NCI-H226 (cell line): Measurements from ENCODE around the gene PRSS16.
"Not testable (repeated sequence)": the region's sequence is repeated elsewhere in the genome, so short reads cannot be mapped to it uniquely, and the experiment has no call there.

Experiments
- DNase-seq: peaks from one replicate; pipeline ENCODE4 v3.0.0-alpha.2; 2015

PRSS16 gene

DNA sequence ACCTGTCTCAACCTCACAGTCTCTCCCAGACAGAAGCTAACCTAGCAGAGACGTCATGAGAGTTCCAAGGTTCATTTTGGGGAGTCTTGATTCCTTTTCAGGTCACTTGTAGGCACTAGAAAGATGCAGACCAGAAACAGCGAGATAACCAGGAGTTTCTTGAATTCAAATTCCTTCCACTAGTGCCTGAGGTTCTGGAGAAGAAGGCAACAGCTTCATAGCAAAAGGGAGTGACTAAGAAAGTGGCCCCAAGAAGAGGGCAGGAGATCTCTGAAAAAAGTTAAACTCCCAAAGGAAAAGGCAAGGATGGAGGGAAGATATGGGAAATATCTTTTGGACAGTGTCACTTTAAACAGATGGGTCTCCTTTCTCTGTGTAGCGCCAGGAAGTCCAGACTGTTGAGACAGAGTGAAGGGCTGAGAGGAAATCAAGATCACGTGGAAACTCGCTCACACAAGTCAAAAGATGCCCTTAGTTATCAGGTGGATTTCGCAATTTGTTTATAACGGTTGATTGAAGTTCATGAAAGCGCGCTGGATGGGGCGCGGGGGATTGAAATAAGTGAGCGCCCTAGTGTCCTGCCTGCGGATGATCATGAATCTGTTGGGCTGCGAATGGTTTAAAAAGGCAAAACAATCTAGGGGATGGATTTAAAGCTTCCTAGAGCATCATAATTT lies 4.8 kb upstream of the PRSS16 start:
- DNase-seq = no peak

DNA sequence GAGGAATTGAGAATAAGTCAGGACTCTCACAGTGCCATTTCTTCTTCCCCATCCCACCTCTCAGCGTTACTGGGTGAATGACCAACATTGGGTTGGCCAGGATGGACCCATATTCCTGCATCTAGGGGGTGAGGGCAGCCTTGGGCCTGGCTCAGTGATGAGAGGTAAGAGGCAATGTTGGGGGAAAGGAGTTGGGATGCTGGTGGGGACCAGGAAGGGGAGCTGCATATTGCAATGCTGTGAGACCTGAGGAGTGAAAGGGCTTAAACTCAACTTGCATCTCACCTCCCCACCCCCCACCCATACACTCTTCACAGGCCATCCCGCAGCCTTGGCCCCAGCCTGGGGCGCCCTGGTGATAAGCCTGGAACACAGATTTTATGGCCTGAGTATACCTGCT lies 1.3 kb downstream of the PRSS16 start:
- no peak for DNase-seq

DNA sequence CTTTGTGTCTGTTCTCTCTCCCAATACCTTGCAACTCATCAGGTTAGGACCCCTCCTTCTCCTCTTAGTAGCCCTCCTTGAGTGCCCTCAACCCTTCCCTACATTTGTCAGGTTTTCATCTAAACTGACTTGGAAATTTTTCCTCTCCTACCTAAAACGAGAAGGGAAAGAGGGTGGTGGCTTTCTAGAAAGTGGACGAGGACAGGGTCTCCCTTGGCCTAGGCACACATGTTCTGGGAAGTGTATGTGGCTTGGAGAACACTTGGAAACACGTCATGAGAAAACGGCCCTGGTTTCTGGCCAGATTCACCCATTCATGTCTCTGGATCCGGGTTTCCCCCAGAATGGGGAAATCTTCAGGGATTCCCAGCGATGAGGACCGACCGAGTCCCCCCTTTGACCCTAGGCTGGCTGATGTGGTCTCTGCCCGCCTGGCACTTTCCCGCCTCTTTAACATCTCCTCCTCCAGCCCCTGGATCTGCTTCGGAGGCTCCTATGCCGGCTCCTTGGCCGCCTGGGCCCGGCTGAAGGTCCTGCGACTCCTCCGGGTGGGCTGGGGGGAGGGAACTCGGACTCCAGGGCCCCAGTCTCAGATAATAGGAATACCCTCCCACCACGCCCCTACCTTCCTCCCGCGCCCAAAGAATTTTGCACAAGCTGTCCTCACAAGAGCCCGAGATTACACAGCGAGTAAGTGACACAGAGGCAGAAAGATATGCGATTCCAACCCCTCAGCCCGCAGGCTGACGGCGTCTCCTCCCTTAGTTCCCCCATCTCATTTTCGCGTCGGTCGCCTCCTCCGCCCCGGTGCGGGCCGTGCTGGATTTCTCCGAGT lies 3.0 kb downstream of the PRSS16 start:
- no peak for DNase-seq

GRCh38 chr6:27251112-27251605 lies 3.7 kb downstream of the PRSS16 start:
- peak; percentile 83 for DNase-seq

- DNase-seq = peak; percentile 91
These were observed 4.2 kb downstream of the PRSS16 start for GRCh38 chr6:27251606-27252251.

GRCh38 chr6:27254566-27254965 lies 7.1 kb downstream of the PRSS16 start:
- DNase-seq = no peak

DNA sequence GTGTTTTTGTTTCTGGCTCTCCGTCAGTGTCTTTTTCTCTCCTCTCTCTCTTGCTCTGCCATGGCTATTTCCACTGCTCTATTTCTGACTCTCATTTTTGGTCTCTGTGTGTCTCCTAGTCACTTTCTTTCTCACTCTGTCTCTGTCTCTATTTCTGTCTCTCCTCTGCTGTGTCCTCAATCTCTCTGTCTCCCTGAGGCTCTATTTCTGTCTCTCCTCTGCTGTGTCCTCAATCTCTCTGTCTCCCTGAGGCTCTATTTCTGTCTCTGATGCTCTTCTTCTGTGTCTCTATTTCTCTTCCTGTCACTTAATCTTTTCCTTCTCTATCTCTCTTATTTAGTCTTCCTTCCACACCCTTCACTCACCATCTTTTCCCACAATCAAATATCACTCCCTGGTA lies 8.4 kb downstream of the PRSS16 start:
- no peak for DNase-seq

DNA sequence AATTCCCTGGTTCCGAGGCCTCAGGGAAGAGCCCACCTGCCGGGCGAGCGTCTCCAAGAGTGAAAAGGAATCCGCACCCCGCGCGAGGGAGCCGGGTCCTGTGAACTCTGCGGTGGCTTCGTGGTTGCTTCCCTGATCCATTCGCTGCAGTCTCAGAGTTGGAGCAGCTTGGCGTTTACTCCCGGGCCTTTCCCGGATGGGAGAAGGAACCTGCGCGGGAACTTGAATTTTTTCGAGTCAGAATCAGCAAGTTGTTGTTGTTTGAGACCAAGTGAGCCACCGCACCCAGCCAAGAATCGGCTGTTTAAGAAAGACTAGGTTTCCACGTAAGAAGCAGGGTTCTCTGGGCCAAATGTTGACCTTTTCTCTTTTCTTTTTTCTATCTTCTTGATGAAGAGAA lies 12.9 kb downstream of the PRSS16 start:
- no peak for DNase-seq

- DNase-seq = no peak
These were observed 13.4 kb downstream of the PRSS16 start for GRCh38 chr6:27260836-27261375.

DNA sequence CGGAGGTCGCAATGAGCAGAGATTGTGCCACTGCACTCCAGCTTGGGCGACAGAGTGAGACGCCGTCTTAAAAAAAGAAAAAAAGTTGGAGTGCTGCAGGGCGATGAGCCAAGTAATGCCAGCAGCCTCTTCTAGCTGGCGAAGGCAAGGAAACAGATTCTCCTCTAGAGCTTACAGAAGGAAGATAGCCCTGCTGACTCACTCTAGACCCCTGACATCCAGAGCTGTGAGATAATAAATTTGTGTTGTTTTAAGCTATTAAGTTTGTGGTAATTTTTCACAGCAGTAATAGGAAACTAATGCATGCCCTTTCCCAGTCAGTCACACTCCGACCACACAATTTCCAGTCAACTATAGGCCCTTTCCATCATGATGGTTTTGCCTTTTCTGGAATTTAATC lies 16.4 kb downstream of the PRSS16 start:
- no peak for DNase-seq

DNA sequence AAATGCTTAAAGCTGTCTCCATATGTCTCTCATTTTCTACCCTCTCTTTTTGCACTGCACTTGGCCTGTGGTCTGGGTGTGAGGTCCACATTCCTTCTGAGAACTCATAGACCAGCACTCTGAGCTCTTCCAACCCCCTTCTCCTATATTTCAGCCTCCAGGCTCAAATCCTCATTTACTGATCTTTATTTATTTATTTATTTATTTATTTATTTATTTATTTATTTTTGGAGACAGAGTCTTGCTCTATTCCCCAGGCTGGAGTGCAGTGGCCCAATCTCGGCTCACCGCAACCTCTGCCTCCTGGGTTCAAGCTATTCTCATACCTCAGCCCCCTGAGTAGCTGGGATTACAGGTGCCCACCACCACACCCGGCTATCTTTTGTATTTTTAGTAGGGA lies 19.5 kb downstream of the PRSS16 start:
- DNase-seq = not testable (repeated sequence)

GRCh38 chr6:27267857-27268434 lies 20.4 kb downstream of the PRSS16 start:
- DNase-seq = no peak

GRCh38 chr6:27268803-27269202 lies 21.3 kb downstream of the PRSS16 start:
- no peak for DNase-seq

DNA sequence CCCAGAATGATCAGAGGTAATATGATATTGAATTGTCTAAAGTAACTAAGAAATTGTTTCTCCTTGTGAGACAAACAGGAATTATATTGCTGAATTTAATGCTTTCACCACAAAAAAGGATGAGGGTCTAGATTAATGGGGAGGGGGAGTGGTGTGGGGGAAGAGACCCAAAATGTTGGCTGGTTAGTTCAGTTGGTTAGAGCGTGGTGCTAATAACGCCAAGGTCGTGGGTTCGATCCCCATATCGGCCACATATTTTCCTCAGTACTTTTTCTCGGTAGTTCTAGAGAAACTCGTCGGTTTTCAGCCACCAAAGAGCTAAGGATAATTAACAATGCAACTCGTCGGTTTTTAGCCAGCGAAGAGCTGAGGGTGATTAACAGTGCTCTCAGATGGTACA lies 26.3 kb downstream of the PRSS16 start:
- no peak for DNase-seq

- no peak for DNase-seq
These were observed 27.8 kb downstream of the PRSS16 start for GRCh38 chr6:27275025-27275956.

GRCh38 chr6:27279513-27280063 lies 32.1 kb downstream of the PRSS16 start:
- DNase-seq = no peak

DNA sequence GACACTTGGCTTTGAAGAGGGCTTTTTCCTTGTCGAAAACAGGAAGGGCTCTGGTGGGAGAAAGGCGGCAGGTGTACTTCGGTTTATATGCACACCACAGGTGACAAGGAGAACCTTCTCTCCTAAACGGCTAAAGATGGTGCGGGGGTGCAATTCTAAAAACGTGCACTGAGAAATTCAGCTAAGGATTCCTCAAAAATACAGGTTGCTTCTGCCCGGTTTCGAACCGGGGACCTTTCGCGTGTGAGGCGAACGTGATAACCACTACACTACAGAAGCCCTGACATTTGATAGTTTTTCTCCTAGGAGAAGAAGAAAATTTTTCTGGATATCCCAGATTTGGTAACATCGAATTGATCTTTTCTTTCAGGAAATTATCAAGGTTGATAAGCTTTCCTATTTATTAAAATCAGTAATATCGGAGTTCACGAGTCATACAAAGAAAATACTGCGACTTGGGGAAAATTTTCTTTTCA lies 32.6 kb downstream of the PRSS16 start:
- DNase-seq = peak; percentile 50

DNA sequence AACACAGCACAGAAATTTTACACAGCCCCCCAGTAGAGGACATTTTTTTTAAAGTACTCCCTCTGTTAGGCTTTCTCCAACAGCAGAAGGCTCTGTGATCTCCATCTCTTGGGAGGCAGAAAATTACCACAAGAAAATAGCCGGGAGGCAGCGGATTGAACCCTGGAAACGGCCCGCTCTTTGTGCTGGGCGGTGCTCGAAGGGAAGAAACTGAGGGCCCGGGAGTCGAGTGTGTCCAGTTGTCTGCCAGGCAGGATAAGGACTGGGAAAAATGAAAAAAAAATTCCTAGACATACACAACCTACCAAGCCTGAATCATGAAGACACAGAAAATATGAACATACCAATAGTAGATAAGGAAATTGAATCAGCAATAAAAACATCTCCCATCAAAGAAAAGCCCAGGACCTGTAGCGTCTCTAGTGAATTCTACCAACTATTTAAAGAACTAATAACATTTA lies 33.1 kb downstream of the PRSS16 start:
- DNase-seq = peak; percentile 40

DNA sequence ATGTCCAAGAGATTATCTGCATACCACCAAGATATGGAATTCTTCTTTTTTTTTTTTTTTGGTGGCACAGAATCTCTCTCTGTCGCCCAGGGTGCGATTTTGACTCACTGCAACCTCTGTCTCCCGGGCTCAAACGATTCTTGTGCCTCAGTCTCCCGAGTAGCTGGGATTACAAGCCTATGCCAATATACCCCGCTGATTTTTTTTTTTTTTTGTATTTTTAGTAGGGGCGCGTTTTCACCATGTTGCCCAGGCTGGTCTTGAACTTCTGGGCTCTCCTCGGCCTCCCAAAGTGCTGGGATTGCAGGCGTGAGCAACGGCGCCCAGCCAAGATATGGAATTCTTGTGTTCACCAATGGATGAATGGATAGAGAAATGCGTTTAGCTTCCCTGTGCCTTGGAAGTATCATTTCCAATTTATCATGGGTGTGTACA lies 33.6 kb downstream of the PRSS16 start:
- no peak for DNase-seq

GRCh38 chr6:27281569-27281968 lies 34.1 kb downstream of the PRSS16 start:
- DNase-seq = no peak

- DNase-seq = no peak
These were observed 35.8 kb downstream of the PRSS16 start for GRCh38 chr6:27283279-27283678.
